Activated CD8-positive, alpha-beta memory T cell treated with anti-CD3 and anti-CD28 coated beads, Interleukin-2, amount 50 U/mL, for 1 hour (primary cell): ENCODE data around the gene LRIT3.

Source experiments
- DNase-seq: peaks from one replicate; pipeline ENCODE4 v3.0.0-alpha.2; 2020; ENCODE audit errors: extremely low read depth

Gene LRIT3, protein sequence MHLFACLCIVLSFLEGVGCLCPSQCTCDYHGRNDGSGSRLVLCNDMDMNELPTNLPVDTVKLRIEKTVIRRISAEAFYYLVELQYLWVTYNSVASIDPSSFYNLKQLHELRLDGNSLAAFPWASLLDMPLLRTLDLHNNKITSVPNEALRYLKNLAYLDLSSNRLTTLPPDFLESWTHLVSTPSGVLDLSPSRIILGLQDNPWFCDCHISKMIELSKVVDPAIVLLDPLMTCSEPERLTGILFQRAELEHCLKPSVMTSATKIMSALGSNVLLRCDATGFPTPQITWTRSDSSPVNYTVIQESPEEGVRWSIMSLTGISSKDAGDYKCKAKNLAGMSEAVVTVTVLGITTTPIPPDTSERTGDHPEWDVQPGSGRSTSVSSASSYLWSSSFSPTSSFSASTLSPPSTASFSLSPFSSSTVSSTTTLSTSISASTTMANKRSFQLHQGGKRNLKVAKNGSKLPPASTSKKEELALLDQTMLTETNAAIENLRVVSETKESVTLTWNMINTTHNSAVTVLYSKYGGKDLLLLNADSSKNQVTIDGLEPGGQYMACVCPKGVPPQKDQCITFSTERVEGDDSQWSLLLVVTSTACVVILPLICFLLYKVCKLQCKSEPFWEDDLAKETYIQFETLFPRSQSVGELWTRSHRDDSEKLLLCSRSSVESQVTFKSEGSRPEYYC

GRCh38 chr4:109847896-109848442 is at the start of gene LRIT3:
Gene LRIT3, plus strand, starts transcription at chr4:109848107. Its CDS starts 95 bp downstream, at chr4:109848202.
- no peak for DNase-seq

DNA sequence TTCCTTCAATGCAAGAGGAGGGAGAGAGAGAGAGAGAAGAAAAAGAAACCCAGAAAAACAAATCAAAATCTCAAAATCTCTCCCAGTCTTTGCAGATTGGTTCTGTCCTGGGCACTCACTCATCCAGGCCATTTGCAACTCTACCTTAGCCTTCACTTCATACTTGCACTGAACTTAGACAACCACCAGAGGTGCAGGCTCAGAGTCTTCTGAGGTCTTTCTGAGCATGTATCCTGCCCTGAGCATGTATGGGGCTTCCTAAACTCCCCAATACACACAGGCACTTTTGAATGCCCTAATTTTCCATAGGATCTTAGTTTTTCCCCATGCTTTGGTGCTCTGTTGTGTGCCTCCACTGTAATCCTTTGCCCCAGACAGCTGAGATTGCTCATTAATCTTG is 49.0 kb upstream of the LRIT3 start:
- no peak for DNase-seq

DNA sequence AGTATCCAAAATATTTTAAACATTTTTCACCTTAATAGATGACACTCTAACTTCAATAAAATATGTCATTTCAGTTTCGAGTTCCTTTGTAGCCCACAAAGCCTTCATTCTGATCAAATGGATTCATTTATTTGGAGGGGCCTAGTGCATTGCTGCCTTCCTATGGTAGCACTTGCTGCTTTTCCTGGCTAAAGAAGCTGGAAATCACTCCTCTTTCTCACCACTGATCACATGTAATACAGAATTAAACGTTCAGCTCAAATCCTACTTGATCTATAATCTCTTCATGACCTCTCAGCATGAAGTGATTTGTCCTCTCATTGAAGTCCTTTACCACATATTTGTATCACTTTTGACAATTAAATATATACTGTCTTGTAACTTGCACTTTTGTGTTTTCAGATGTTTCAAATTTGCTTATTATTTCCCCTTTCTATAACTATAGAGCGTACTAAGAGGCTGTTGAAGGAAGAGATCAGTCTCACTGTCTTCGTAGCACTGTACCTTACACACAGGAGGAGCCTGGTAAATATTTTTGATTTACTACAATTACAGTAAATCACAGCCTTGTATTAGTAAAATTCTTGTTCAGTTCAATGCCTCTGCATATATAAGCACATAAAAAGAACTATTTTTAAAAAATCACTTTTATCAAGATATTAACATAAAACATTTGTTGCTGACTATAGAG is 46.7 kb upstream of the LRIT3 start:
- no peak for DNase-seq

DNA sequence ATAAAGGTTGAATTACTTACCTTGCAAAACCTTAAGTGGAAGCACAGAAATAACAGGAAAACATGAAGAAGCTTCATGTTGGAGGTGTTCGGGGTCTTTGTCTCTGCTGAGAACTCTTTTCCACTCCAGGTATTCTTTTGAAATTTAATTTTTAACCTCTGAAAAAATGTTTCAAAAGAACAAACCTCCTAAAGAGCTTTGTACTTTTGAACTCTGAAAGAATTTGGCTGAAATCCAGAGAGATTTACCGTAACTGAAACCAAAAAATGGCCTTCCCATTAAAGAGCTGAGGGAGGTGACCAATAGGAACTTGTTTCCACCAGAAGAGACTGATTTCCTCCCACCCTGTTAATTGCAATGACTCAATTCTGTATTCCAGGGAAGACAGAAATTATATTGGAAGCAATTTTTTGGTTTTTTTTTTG is 46.0 kb upstream of the LRIT3 start, which contains the start of gene CFI:
TSS of gene CFI (minus strand) at position 105 of the 425 bp plus-strand sequence. CDS start at position 77, 28 bp downstream.
- DNase-seq = no peak

- no peak for DNase-seq
These were observed 43.9 kb upstream of the LRIT3 start for GRCh38 chr4:109803924-109804571.

GRCh38 chr4:109809655-109810054 is 38.3 kb upstream of the LRIT3 start:
- no peak for DNase-seq

GRCh38 chr4:109810552-109811387 is 37.1 kb upstream of the LRIT3 start:
- no peak for DNase-seq

- DNase-seq = no peak
These were observed 36.2 kb upstream of the LRIT3 start for GRCh38 chr4:109811707-109812106.

DNA sequence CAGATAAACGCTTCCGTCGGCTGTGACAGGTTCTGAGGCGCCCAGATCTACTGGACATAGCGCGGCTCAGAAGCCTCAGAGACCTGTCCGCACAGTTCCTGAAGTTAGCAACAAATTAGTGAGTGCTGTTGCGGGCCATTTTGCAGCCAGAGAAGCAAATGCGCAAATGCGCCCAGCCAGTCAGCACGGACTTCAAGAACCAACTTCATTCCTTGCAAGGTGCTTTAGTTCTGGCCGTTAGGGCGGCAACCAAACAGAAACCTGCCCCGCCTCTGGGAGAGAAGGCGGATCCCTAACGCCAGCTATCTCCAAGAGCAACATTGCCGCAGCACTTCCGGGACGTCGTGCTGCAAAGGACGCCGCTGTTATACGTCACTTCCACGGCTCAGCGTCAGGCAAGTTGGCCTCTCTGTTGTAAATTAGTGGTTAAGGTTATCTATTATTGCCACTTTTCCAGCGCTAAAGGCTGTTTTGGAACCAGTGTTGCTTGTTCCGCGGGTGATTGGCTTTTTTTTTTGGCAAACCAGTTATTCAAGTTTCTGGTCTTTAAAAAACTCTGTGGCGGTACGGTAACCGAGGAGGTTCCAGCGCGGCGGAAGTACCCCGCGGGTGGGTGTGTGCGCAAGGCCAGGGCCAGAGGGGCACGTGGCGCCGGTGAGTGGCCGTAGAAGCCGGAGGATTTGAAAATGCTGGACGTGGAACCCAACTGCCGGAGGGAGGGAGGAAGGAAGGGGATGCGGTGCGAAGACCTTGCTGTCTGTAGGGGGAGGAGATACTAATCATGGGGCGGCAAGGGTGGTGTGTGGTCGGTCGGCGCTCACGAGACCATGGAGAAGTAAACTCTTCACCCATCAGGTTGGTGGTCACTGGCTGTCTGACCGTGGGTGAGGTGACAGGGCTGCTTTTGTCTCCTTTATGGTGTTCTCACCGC is 32.5 kb upstream of the LRIT3 start, which contains the start of gene GAR1:
TSS of gene GAR1 (plus strand) at position 612 of the 931 bp plus-strand sequence. CDS start 403 bp downstream, outside the sequence.
- DNase-seq = peak; percentile 61

GRCh38 chr4:109816082-109816442 is 31.8 kb upstream of the LRIT3 start:
- peak; percentile 1 for DNase-seq

- DNase-seq = no peak
These were observed 31.0 kb upstream of the LRIT3 start for GRCh38 chr4:109816894-109817293.

GRCh38 chr4:109818268-109818667 is 29.6 kb upstream of the LRIT3 start:
- no peak for DNase-seq

- DNase-seq = no peak
These were observed 27.3 kb upstream of the LRIT3 start for GRCh38 chr4:109820563-109820962.

DNA sequence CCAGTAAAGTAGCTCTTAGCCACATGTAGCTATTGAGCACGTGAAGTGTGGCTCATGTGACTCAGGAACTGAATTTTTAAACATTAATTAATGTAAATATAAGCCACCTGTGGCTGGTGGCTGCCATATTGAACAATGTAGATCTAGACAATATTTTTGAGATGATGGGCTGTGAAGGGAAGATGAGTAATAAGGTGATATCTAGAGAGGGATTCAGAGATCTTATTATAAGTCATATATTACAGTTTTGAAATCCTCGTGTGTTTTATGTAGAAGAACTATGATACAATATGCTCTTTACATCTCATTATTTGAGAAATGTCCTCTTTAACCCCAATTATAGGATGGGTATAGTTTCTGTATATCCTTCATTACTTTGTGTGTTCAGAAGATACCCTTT is 26.7 kb upstream of the LRIT3 start:
- no peak for DNase-seq

- DNase-seq = no peak
These were observed 21.2 kb upstream of the LRIT3 start for GRCh38 chr4:109826719-109827118.

DNA sequence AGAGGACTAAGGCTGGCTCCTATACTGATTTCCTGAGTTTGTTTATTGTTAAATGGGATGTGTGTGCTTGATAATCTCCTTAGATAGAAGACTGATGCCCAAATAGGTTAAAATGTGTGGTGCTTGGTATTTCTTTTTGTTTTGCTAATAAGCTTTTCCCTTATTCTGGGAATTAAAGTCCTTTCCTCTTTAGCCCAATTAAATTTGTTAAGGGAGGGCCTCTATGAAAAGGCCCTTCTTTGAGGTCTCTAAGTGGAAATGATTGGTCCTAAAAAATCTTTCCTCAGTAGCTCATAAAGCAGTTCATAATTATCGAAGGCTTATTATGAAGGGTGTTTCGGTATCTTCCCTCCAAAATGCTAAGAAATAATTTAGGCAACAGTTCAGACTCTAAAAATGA is 20.2 kb upstream of the LRIT3 start, which contains the start of gene RRH:
TSS of gene RRH (plus strand) at position 301 of the 400 bp plus-strand sequence. CDS start at position 357, 56 bp downstream.
- no peak for DNase-seq

DNA sequence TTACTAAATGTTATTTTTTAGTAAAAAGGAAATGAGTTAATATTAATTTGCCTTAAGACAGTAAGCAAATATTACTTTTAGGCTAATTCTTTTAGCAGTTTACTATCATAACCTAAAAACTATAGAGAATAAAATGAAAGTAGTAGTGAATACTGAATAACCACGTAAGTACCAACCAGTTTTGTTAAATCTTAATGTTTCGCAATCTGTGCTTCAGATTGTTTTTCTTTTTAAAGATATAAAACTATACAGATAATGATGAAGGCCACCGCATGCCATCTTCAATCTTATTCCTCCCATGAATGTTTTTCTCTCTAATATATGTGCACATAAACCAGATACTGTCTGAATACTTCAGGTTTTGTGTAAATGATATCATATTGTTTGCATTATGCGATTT is 14.2 kb upstream of the LRIT3 start:
- DNase-seq = no peak

DNA sequence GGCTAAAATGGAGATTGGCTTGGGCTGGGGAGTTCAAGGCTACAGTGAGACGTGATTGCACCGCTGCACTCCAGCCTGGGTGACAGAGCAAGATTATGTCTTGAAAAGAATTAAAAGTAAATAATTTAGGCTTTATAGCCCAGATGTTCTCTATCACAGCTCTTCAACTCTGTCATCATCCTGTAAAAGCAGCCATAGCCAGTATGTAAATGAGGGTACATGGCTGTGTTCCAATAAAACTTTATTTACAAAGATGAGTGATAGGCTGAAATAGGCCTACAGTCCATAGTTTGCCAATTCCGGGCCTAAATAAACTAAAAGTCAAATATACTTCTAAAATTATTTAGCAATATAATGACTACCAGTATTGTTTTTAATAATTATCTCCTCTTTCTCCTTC is 10.9 kb upstream of the LRIT3 start:
- no peak for DNase-seq

DNA sequence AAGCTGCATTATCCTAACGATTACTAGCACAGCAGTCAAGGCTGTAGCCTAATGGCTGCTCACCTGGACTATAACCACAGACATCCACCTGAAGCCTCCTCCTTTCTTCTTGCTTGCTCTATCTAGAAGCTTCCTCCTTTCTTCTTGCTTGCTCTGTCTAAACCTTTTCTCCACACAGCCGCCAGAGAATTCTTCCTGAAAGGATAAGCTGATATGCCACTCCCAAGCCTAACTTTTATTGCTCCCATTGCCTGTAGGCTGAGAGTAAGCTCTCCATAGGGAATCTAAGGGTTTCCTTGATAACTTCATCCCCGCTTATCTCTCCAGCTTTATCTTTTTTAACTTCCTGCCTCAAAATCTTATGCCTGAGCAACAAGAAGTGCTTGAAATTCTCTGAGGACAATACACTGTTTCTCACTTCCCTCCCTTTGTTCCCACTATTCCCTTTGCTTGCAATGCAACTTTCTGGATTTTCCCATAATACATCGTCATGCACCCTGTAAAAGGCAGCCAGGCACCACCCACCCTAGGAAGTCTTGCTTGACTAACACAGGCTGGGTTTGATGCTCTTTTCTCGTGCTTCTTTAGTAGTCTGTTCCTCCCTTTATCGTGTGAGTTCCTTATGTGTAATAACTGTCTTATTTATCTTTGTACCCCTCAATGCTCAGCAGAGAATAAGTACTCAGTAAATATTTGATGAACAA is 1.4 kb upstream of the LRIT3 start:
- DNase-seq = no peak
